ENCODE results near the gene CDKN1A. TPM values are rescaled to one million over a fixed set of nuclear protein-coding genes. Genes with fewer than 3 reads are reported as not detected.
"Not testable (repeated sequence)": the region's sequence is repeated elsewhere in the genome, so short reads cannot be mapped to it uniquely, and the experiment has no call there.

CDKN1A gene
- polyA plus RNA-seq, 5 donors = 3.6 to 15.9 (median 5.2) TPM

- DNase-seq = no peak
Observed at GRCh38 chr6:36692861-36693702, 14.6 kb downstream of the CDKN1A start.

- DNase-seq = no peak
Observed at GRCh38 chr6:36694616-36695015, 16.1 kb downstream of the CDKN1A start.

- DNase-seq = no peak
Observed at GRCh38 chr6:36695414-36695813, 16.9 kb downstream of the CDKN1A start.

- no peak for DNase-seq
Observed at GRCh38 chr6:36697481-36697903, 19.0 kb downstream of the CDKN1A start, which contains the start of gene RAB44. Gene RAB44 (plus strand): TSS chr6:36697826. CDS start chr6:36704236, 6,410 bp downstream.

- no peak for DNase-seq
Observed at GRCh38 chr6:36698196-36698595, 19.7 kb downstream of the CDKN1A start.

- no peak for DNase-seq
Observed at GRCh38 chr6:36698871-36699271, 20.4 kb downstream of the CDKN1A start.

GRCh38 chr6:36699348-36699747 is 20.8 kb downstream of the CDKN1A start:
- DNase-seq = no peak

- no peak for DNase-seq
Observed at GRCh38 chr6:36700071-36700812, 21.7 kb downstream of the CDKN1A start.

GRCh38 chr6:36700831-36701230 is 22.3 kb downstream of the CDKN1A start:
- DNase-seq = no peak

GRCh38 chr6:36701401-36701991 is 23.0 kb downstream of the CDKN1A start:
- no peak for DNase-seq

GRCh38 chr6:36702656-36703055 is 24.1 kb downstream of the CDKN1A start:
- DNase-seq = no peak

GRCh38 chr6:36703081-36703606 is 24.6 kb downstream of the CDKN1A start:
- DNase-seq = no peak

- DNase-seq = no peak
Observed at GRCh38 chr6:36703982-36704381, 25.5 kb downstream of the CDKN1A start.

- DNase-seq = not testable (repeated sequence)
Observed at GRCh38 chr6:36704961-36705577, 26.6 kb downstream of the CDKN1A start.

- DNase-seq = no peak
Observed at GRCh38 chr6:36706339-36706738, 27.8 kb downstream of the CDKN1A start.

- no peak for DNase-seq
Observed at GRCh38 chr6:36712816-36713215, 34.3 kb downstream of the CDKN1A start.

GRCh38 chr6:36713846-36714245 is 35.3 kb downstream of the CDKN1A start:
- DNase-seq = no peak

- DNase-seq = no peak
Observed at GRCh38 chr6:36714511-36714910, 36.0 kb downstream of the CDKN1A start.

GRCh38 chr6:36715469-36715868 is 37.0 kb downstream of the CDKN1A start:
- no peak for DNase-seq

- DNase-seq = no peak
Observed at GRCh38 chr6:36716476-36717093, 38.1 kb downstream of the CDKN1A start.

GRCh38 chr6:36717231-36717825 is 38.8 kb downstream of the CDKN1A start:
- no peak for DNase-seq
